NCI-H1694 treated with DMSO at 0.1 percent for 48 hours (cell line): ENCODE measurements around the gene SCARB1.

ENCODE experiments used
- DNase-seq: peaks from one replicate; lab custom pipeline; 2025; lab: John Stamatoyannopoulos, UW

SCARB1 gene

DNA sequence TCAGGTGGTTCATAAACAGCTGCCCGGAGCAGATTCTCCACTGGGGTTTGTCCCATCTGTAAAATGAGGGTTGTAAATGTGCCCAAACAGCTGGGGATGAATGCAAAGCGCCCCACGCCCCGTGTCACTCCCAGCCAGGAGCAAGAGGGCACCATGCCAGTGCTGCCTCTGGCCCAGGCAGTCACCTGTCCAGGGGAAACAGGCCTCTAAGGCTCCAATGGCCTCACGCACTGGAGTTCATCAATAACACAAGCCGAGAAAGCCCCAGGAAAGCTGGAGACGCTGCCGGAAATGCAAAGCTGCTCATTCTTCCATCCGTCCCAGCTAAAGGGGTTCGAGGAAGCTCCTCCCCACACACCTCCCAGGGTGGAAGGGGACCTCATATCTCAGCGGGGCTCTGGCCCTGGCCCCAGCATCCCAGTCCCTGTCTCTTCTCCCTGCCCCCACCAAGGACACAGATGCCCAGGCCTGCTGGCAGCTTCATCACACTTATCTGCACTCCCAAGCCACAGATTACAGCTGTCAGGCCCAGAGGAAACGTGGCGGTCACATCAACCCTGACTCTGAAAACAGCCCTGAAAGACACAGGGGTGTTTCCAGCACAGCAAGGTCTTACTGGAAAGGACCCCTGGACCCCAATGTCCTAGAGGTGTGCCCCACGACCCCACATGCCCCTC, 21.5 kb downstream of the SCARB1 start:
- DNase-seq = no peak

DNA sequence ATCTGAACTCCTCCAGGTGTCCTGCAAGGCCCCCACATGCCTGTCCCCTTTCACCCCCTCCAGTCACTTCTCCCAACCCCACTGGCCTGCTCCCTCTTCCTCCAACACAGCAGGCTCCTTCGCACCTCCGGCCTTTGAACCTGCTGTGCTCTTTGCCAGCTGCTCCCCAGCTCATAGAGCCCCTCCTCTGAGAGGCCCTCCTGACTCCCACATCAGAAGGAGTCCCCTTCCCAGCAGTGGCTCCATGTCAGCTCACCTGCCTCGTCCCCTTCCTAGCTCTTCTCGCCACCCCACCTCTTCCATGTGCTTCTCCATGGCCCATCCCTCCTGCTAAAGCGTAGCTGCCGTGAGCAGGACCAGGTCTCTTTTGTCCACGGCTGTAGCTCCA, 22.1 kb downstream of the SCARB1 start:
- DNase-seq = no peak

DNA sequence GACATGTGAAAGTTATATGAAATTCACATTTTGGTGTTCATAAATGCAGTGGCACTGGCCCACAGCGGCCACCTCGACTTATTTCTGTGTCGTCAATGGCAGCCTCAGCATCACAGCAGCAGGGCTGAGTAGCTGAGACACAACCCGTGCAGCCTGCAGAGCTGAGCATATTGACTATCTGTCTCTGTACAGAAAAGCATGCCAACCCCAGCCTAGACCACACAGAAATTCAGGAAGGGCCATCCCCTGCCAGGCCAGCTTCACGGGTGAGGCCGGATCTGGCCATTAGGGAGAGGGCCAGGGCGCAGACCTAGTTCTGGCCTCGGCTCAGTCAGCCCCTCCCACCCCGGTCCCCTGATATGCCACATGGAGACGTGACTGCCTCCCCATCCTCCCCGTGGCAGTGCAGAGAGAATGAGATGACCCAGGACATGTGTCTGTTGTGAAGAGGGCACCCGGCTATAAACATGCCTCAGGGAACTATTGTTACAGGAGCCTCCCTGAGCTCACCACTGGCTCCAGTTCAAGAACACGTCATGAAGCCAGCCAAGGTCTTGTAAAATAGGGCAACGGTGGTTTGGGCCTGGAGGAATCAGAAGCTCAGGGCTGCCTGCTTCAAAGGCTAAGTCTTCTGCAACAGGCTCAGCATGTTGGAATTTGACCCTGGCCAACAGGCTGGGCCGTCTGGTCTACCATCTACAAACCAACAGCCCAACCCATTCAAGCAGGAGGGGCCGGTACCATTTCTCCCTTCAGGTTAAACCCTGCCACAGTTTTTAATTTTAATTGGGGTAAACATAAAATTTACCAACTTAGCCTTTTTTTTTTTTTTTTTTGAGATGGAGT, 25.5 kb downstream of the SCARB1 start:
- DNase-seq = peak; percentile 58

DNA sequence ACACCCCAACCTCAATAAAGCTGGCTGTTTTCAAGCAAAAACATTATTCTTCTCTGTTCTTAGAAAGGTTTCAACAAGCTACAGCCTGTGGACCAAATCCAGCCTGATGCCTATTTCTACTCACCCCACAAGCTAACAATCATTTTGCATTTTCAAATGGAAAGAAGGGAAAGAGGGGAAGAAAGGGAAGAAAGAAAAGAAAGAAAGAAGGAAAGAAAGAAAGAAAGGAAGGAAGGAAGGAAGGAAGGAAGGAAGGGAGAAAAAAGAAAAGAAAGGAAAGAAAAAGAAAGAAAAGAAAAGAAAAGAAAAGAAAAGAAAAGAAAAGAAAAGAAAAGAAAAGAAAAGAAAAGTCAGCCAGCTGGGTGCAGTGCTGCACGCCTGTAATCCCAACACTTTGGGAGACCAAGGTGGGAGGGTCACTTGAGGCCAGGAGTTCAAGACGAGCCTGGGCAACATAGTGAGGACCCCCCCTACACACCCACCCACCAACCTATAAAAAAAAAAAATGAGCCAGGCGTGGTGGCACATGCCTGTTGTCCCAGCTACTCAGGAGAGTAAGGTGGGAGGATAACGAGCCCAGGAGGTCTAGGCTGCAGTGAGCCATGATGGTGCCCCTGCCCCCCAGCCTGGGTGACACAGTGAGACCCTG, 26.3 kb downstream of the SCARB1 start:
- no peak for DNase-seq

DNA sequence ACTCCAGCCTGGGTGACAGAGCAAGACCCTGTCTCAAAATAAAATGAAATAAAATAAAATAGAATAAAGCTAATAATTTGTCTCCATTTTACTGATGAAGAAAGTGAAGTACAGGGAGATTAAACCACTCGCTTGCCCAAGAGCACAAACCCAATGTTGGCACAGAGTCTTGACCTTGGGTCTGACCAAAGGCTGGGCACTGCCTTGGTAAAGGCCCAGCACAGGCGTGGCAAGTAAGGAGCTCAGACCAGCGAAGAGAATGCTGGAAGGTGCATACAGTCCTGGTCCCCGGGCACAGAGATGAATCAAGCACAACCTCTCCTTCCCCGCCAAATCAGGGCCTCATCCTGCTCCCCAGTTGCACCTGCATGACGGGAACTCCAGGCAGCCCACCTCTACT, 26.9 kb downstream of the SCARB1 start:
- DNase-seq = no peak

DNA sequence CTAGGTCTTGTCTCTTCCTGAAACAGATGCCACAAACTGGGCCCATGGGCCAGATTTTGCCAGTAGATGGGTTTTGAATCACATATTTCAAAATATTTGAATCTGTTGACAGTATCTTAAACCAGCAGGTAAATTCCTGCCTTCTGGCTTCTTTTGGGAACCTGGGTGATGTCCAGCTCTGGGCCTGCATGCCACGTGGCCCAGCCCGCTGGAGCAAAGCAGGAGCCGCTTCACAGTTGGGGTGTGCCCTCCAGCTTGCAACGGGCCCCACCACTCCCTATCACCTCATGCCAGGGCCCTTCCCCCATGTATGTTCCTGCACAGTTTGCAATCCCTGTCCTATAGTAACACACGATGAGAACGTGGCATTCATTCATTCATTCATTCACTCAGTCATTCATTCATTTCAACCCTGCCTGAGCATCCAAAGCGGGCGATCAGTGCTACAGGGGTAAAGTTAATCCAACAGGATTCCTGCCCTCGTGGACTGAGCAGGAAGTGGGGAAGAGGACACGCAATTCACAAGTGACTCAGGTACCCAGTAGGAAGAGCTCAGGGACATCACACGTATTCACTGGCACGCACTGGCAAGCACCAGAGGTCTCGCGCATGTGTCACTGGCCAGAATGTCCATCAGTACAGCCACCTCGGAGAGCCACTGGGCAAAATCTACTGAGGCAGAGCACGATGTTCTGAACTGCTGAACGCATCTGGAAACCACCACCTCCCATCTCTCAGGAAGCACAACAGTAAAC, 27.8 kb downstream of the SCARB1 start:
- no peak for DNase-seq

DNA sequence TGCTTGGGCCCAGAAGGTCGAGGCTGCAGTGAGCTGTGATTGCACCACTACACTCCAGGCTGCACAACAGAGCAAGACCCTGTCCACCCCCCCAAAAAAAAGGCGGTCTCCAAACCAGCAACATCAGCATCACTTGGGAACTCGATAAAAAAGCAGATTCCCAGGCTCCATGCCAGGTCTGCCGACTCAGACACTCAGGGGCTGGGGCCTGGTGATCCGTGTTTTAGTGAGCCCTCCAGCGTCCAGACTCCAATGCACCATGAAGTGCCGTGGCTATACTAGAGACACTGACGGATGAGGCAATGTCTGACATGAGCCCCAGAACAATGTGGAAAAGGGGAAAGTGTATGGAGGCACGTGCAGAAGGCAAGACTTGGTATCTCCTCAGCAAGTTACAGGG, 28.8 kb downstream of the SCARB1 start:
- no peak for DNase-seq

DNA sequence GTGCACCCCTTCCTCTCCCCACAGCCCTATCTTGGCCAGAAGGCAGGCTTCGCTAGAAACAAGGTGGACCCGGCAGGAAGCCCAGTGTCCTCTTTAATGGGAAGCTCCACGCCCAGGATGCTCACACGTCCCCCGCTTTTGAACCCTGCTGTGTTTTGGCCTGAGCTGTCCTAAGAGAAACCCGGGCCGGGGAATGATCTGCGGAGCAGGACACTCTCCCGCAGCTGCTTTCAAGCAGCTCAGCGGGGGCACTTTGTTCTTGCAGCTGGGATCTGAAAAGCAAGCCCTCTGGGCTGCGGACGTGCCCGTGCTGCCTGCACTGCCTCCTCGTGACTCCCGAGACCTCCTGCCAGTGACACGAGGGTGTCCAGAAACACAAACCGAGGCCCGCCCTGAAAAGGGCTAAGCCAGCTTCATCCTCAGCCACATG, 30.0 kb downstream of the SCARB1 start:
- no peak for DNase-seq

DNA sequence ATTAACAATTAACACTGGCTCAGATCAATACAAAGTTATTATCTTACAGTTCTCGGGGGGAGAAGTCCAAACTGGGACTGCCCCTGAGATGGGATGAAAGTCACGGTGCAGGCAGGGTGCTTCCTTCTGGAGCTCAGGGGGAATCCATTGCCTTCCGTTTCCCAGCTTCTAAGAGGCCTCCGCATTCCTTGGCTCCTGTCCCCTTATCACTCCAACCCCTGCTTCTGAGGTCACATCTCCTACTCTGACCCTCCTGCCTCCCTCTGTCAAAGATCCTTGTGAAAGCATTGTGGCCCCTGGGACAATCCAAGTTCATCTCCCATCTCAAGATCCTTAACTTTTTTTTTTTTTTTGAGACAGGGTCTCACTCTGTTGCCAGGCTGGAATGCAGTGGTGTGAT, 30.8 kb downstream of the SCARB1 start:
- no peak for DNase-seq

DNA sequence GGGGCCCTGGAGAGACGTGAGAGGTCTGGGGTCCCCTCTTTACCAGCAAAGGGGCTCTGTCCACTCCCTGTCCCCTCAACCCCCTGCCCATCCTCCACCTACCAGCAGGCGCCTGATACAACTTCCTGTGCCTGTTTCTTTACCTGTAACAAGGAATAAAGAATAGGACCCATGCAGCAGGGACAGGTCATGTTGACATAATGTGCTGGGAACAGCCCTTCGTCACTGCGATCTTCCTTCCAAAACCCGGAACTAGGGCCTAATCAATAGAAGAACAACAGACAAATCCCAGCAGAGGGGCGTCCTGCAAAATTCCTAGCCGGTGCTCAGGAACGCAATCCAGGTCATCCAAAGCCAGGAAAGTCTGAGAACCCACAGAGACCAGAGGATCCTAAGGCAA, 32.1 kb downstream of the SCARB1 start:
- DNase-seq = no peak

DNA sequence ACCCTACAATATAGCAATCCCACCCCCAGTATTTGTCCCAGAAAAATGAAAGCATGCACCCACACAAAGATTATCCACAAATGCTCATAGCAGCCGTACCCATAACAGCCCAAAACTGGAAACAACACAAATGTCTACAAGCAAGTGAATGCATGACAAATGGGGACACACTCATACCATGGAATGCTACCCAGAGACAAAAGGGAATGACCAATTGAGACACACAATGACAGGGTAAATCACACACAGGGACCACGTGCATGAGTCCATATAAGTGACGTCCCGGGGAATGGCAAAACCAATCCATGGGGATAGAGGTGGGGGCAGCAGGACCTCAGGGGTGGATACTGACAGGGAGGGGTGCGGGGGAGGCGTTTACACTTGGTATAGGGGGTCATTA, 33.4 kb downstream of the SCARB1 start:
- DNase-seq = no peak

DNA sequence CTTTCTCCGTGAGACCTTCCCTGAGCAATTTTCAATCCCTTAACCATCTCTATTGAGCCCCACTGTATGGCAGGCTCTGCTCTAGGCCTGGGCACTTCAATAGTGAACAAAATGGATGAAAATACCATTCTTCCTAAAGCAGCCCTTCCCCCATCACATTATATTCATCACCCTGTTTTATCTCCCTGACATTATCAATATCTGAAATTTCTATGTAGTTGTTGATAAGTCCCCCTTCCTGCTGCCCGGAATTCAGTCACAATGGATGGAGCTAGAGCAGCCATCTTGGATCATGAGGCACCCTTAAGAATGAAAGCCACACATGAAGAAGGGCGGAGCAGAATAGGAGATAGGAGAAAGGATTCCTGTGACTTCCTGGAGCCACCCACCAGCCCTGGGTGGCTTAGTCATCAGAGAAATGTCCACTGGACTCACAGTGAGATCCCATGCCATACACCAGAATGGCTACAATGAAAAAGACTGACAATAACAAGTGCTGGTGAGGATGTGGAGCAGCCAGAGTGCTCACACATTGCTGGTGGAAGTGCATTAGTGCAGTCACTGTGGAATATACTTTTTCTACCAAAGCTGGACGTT, 33.9 kb downstream of the SCARB1 start:
- no peak for DNase-seq

DNA sequence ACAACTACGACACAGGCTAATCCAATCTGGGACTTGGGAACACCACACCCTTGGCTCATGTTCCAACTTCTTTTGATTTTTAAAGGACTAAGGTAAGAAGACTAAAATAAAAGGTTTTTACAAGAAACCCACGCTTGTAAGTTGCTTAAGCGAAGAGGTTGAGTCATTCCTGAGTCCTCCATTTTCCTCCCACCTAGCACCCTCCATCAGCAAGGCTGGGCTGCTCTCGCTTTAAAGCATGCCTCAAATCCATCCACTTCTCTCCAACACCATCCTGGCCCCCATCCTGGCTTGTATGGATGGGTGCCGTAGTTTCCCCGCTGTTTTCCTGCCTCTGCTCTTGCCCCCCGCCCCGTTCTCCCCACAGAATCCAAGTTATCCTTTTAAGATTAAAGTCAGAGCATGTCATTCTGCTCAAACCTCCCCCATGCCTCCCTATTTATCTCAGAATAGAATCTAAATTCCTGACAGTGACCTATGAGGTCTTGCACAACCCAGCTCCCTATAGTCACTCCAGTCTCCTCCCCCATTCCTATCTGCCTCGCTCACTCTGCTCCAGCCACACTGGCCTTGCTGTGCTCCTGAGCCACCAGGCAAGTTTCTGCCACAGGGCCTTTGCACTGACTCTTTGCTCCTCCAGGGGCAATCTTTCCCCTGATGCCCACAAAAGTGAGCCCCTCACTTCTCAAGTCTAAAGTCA, 34.5 kb downstream of the SCARB1 start:
- DNase-seq = no peak

DNA sequence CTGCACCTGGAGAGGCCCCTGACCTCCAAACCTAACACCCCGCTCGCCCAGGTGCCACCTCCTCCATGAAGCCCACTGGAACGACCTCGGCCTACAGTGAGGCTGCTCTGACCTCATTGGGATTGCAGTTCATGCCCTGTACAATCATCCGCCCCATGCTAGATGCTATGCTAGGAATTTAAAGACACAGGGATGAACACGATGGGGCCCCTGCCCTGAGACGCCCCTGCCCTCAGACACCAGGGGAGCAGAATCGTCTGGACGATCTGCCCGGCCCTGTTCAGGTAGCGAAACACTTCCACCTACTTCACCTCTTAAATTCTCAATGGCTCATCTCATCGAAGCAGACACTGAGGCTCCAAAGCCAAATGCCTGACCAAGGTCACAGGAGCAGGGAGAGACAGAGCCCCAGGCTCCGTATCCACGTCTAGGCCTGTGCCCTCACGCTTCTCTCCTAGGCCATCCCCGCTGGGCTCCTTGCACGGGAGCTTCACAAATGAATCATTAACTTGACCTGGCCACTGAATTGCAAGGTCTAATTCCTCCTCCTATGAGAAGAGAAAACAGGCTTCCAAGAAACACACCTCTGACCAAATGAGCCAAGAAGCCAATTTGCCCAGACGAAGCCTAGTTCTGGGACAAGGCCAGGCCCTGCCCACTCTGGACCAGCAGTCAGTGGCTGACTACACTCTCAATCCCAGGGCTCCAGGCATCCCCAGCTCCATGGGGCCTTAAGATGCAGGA, 35.2 kb downstream of the SCARB1 start:
- DNase-seq = no peak

DNA sequence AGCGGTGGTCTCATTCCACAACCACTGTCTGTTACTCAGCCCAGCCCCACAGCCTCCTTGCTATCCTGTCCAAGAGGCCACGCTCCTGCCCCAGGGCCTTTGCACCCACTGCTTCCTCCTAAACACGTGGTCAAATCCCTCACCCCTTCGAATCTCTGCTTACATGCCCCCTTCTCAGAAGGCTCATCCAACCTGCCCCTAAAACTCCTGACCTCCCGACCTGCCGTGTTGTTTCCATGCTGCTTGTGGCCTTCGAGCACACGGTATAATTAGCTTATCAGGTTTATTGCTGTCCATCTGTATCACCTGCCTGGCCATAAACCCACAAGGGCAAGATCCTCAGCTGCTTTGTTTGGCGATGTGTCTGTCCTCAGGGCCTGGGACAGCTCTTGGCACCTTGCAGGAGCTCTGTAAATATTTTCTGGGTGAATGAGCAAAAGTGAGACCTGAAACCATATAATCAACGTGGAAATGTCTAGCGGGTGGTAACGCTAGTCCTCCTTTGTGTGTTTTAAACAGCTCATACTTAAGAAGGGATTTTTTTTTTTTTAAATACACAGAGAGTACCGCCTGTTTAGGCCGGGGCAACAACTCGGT, 36.0 kb downstream of the SCARB1 start:
- no peak for DNase-seq

DNA sequence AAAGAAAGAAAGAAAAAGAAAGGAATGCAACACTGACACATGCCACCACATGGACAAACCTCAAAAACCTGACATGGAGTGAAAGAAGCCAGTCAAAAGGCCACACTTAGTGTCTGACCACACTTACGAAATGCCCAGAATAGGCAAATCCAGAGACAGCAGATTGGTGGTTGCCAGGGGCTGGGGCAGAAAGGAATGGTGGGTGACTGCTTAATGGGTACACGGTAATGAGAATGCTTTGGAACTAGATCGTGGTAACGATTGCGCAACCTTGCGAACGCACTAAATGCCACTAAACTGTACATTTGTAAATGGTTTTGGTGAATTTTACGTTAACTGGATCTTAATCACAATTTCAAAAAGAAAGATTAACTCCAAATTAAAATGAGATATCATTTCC, 39.5 kb downstream of the SCARB1 start:
- no peak for DNase-seq

DNA sequence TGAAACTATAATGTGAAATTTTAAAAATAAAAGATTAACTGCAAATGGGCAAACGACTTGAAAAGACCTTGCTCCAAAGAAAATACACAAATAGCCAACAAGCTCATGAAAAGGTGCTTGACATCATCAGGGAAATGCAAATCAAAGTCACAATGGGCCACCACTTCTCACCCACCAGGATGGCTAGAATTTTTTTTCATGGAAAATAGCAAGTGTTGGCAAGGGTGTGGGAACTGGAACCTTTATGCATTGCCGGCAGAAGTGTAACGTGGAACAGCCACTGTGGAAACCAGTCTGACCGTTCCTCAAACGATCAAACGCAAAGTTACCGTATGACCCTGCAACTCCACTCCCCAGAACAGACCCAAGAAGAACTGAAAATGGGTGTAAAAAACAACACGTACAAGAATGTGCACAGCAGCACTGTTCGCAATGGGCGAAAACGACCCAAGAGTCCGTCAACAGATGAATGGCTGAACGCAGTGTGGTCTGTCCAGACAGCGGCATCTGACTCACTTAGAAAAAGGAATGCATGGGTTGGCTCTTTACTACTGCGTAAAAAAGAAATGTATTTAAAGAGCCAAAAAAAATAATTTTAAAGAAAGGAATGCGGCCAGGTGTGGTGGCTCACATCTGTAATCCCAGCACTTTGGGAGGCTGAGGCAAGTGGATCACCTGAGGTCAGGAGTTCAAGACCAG, 40.2 kb downstream of the SCARB1 start:
- DNase-seq = no peak

DNA sequence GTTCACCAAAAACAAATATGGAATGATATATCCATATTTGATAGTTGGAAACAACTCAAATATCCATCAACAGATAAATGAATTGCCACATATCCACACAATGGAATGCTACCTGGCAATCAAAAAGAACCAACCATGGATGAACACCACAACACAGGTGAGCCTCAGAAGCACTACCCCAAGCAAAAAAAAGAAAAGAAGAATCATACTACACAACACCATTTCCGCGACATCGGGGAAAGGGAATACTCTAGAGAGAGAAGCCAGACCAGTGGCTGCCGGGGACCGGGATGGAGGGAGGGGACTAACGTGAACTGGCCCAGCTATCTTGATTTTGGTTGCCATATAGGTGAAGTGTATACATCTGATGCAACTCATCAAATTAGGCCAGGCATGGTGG, 41.4 kb downstream of the SCARB1 start:
- no peak for DNase-seq
